ENCODE results near the gene TRIM33. TPM values are rescaled to one million over a fixed set of nuclear protein-coding genes. Genes with fewer than 3 reads are reported as not detected.
A peak's percentile ranks its signal among the peaks of the same experiment; 100 is the strongest.

The TRIM33 gene
- total and polyA plus RNA-seq, 10 of the 15 experiments (the other 5 are each of a cell fraction or from before 2014, with no cell fraction given): 9.0 to 40.3 (median 22.0) TPM

DNA sequence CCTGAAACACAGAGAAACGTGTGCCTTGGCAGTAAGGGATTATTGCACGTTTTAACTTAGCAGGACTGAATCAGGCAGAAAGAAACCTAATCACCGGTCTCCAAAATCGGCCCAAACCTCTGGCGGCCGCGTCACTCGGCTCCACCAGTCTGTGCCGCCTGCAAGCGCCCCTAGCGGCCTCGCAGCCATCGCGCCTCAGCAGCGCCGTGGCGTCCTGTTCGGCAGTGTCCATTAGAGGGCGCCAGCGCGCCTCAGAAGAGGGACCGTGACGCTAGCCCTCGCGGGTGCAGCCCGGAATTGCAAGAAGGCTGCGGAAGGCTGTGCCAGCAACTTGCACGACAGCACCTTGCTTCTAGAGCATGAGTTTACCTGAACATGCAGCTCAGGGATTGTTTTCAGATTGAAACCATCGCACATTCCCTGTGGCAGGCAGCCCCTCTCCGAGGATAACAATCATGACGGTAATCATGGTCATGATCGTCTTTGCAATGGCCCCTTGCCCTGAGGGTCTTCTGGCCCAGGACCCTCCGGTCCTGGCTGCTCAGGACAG is 164.4 kb downstream of the TRIM33 start (continued):
- TF ChIP-seq, protein P1, sequence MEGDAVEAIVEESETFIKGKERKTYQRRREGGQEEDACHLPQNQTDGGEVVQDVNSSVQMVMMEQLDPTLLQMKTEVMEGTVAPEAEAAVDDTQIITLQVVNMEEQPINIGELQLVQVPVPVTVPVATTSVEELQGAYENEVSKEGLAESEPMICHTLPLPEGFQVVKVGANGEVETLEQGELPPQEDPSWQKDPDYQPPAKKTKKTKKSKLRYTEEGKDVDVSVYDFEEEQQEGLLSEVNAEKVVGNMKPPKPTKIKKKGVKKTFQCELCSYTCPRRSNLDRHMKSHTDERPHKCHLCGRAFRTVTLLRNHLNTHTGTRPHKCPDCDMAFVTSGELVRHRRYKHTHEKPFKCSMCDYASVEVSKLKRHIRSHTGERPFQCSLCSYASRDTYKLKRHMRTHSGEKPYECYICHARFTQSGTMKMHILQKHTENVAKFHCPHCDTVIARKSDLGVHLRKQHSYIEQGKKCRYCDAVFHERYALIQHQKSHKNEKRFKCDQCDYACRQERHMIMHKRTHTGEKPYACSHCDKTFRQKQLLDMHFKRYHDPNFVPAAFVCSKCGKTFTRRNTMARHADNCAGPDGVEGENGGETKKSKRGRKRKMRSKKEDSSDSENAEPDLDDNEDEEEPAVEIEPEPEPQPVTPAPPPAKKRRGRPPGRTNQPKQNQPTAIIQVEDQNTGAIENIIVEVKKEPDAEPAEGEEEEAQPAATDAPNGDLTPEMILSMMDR (IDR thresholded peaks at IDR 0.05 in 2 of 3, conservative IDR thresholded peaks at IDR 0.05 in 1 of 3; ENCODE audit: control insufficient read depth in 2 of 3, extremely low read depth in 1 of 3, insufficient read depth in 1 of 3, low read depth in 3 of 3, low read length in 3 of 3): peak; percentile 100; a peak in 5 of 6 replicates
- TF ChIP-seq E4F1 (IDR thresholded peaks at IDR 0.05; ENCODE audit: borderline replicate concordance, partially characterized antibody) (no peak), RB1 (IDR thresholded peaks at IDR 0.05; ENCODE audit: borderline replicate concordance) (peak; percentile 95), MXI1 (IDR thresholded peaks at IDR 0.05; ENCODE audit: low read depth, low read length) (peak; percentile 60; the same call in 1 of the 2 replicates), IRF3 (IDR thresholded peaks at IDR 0.05) (peak; percentile 45; the same call in 1 of the 2 replicates), KDM1A (IDR thresholded peaks at IDR 0.05; ENCODE audit: borderline replicate concordance) (no peak), IKZF1 (conservative IDR thresholded peaks at IDR 0.05) (0 out of 2 replicates have a peak, but pooled peaks have one; percentile 40), POU2F2 (IDR thresholded peaks at IDR 0.05; ENCODE audit: borderline replicate concordance, low read depth, low read length) (peak; percentile 78), SRF (IDR thresholded peaks at IDR 0.05; ENCODE audit: low read depth in 2 of 2, low read length in 2 of 2) (peak in 1 of 2 experiments; percentile 37; a peak in 1 of 4 replicates), ELK1 (IDR thresholded peaks at IDR 0.05; ENCODE audit: low read depth, low read length) (peak; percentile 53; the same call in 1 of the 2 replicates), RCOR1 (conservative IDR thresholded peaks at IDR 0.05; ENCODE audit: low read depth, low read length) (peak; percentile 80; the same call in 1 of the 2 replicates), NFXL1 (IDR thresholded peaks at IDR 0.05; ENCODE audit: borderline replicate concordance) (no peak), STAT1 (conservative IDR thresholded peaks at IDR 0.05) (peak; percentile 95), SIX5 (IDR thresholded peaks at IDR 0.05; ENCODE audit: low read depth, low read length, severe bottlenecking) (no peak), HSF1 (IDR thresholded peaks at IDR 0.05; ENCODE audit: low read depth, low read length) (0 out of 2 replicates have a peak, but pooled peaks have one; percentile 58), LARP7 (IDR thresholded peaks at IDR 0.05) (peak; percentile 65; the same call in 1 of the 2 replicates), DPF2 (IDR thresholded peaks at IDR 0.05) (peak; percentile 12; the same call in 1 of the 2 replicates), ZNF622 (IDR thresholded peaks at IDR 0.05) (no peak), RFX5 (IDR thresholded peaks at IDR 0.05; ENCODE audit: low read depth, low read length) (0 out of 2 replicates have a peak, but pooled peaks have one; percentile 62)
- TF ChIP-seq, protein P2, sequence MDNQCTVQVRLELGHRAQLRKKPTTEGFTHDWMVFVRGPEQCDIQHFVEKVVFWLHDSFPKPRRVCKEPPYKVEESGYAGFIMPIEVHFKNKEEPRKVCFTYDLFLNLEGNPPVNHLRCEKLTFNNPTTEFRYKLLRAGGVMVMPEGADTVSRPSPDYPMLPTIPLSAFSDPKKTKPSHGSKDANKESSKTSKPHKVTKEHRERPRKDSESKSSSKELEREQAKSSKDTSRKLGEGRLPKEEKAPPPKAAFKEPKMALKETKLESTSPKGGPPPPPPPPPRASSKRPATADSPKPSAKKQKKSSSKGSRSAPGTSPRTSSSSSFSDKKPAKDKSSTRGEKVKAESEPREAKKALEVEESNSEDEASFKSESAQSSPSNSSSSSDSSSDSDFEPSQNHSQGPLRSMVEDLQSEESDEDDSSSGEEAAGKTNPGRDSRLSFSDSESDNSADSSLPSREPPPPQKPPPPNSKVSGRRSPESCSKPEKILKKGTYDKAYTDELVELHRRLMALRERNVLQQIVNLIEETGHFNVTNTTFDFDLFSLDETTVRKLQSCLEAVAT (IDR thresholded peaks at IDR 0.05): no peak
